Nephron progenitor cell (in vitro differentiated cells): ENCODE measurements around the gene HSPBP1.

ENCODE experiments used
- DNase-seq: peaks from one replicate; pipeline ENCODE4 v3.0.0; 2021
- H3K27ac Mint-ChIP-seq: 2 replicates; pipeline ENCODE4 v1.8.0; 2021; ENCODE audit warnings: mild to moderate bottlenecking, moderate library complexity, mixed read lengths
- H3K27me3 Mint-ChIP-seq: 2 replicates; pipeline ENCODE4 v1.8.0; 2021; ENCODE audit warnings: mild to moderate bottlenecking, low read depth, mixed read lengths; ENCODE audit not compliant: poor library complexity
- H3K36me3 Mint-ChIP-seq: 2 replicates; pipeline ENCODE4 v1.8.0; 2021; ENCODE audit warnings: low read depth, mixed read lengths
- H3K4me1 Mint-ChIP-seq: 2 replicates; pipeline ENCODE4 v1.8.0; 2021; ENCODE audit warnings: mixed read lengths
- H3K4me3 Mint-ChIP-seq: 2 replicates; pipeline ENCODE4 v1.8.0; 2021; ENCODE audit warnings: mild to moderate bottlenecking, moderate library complexity, mixed read lengths
- H3K9me3 Mint-ChIP-seq: 2 replicates; pipeline ENCODE4 v1.8.0; 2021; ENCODE audit warnings: mild to moderate bottlenecking, moderate library complexity, mixed read lengths
- TF ChIP-seq, protein P1 (sequence below): fragments of 200-600 bp; sonication (generic); IDR thresholded peaks from 2 replicates; pipeline ENCODE4 v1.5.0; 2021; ENCODE audit warnings: antibody characterized with exemption

Gene HSPBP1

DNA sequence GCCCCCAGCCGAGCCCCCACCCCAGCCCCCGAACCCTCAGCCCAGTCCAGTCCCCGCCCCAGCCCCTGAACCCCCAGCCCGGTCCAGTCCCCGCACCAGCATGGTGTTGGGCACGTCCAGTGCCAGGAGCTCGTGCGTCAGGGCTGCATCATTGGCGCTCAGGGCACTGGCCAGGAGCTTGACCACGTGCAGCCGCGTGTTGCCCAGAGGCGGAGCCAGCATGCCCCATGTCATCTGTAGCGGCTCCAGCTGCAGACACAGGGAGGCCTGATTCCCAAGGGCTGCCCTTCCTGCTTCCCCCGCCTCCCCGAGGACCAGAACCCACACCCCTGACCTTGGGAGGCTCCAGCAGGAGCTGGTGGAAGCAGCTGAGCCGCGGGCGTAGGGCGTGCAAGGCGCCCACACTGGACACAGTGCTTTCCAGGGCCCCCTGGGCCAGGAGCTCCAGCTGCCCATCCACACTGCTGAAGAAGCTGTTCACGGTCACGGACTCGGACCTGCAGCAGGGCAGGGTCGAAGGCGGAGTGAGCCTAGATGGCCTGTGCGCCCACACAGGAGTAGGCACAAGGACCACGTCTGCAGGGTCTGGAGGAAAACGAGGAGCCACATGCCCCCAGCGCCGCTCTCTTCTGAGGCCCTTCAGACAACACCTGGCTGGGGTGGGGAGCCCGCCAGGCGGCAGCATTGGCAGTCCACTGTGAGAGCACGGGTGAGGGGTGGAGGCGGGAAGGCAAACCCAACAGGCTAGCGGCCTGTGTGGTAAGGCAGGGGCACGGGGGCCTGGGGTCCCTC lies 38.6 kb downstream of the HSPBP1 start:
- no peak for DNase-seq
- H3K36me3 Mint-ChIP-seq, result peaks cover 37% of the 10 kb centered on the region
- H3K4me3 Mint-ChIP-seq, result no peak overlapping the region
- H3K4me1 Mint-ChIP-seq, result no peaks in the 10 kb centered on the region
- no peak overlapping the region for H3K27ac Mint-ChIP-seq
- no peaks in the 10 kb centered on the region for H3K9me3 Mint-ChIP-seq
- TF ChIP-seq, protein P1, sequence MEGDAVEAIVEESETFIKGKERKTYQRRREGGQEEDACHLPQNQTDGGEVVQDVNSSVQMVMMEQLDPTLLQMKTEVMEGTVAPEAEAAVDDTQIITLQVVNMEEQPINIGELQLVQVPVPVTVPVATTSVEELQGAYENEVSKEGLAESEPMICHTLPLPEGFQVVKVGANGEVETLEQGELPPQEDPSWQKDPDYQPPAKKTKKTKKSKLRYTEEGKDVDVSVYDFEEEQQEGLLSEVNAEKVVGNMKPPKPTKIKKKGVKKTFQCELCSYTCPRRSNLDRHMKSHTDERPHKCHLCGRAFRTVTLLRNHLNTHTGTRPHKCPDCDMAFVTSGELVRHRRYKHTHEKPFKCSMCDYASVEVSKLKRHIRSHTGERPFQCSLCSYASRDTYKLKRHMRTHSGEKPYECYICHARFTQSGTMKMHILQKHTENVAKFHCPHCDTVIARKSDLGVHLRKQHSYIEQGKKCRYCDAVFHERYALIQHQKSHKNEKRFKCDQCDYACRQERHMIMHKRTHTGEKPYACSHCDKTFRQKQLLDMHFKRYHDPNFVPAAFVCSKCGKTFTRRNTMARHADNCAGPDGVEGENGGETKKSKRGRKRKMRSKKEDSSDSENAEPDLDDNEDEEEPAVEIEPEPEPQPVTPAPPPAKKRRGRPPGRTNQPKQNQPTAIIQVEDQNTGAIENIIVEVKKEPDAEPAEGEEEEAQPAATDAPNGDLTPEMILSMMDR, result no peak
- no peaks in the 10 kb centered on the region for H3K27me3 Mint-ChIP-seq

DNA sequence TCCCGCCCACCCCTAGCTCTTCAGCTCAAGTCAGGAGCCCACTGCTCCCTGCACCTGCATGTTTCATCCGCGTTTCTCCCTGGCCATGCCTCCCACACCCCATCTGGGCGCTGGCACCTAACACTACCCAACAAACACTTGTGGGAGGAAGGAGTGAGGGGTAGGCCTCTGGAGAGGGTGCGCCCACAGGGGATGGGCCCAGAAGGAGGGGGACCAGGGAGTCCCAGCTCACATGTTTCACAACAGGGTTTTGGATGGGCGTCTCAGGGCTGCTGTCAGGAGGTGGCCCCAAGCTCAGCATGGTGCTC lies 39.2 kb downstream of the HSPBP1 start:
- Mint-ChIP-seq H3K27ac (peak overlapping the region; percentile 69), H3K9me3 (no peaks in the 10 kb centered on the region), H3K4me3 (no peak overlapping the region), H3K36me3 (peaks cover 42% of the 10 kb centered on the region), H3K27me3 (no peaks in the 10 kb centered on the region), H3K4me1 (no peaks in the 10 kb centered on the region)
- DNase-seq, result no peak
- TF ChIP-seq, protein P1, result no peak

DNA sequence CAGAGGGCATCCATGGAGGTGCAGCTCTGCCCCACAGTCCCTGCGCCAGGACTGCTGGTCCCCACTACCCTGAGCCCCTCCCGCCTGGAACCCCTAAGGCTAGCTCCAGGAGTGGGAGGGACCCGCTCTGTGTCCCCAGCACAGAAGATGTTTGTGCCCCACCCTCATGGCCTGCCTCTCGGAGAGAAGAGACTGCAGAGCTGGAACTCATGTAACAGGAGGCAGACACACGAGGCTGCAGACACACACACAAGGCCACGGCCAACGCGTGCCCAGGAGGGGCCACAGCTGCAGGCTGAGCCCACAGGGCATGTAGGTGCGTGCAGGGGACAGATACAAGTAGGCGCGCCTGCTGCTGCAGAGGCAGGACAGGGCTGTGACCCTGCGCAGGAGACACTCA lies 40.9 kb downstream of the HSPBP1 start:
- peaks cover 56% of the 10 kb centered on the region for H3K36me3 Mint-ChIP-seq
- H3K27ac Mint-ChIP-seq, result no peak overlapping the region

DNA sequence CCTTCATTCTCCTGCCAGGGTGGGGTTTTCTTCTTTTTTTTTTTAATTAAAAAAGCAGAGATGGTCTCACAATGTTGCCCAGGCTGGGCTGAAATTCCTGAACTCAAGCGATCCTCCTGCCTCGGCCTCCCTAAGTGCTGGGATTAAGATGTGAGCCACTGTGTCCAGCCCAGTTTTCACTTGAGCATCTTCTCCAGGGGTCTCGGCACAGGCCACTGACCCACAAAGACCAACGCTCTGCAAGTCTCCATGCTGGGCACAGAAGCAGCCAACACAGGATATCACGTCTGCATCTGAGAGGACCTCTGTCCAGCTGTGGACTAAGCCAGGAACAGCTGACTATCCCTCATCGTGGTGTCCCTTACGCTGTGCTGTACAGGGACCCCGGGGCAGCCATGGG lies 41.9 kb downstream of the HSPBP1 start:
- Mint-ChIP-seq H3K9me3 (no peaks in the 10 kb centered on the region), H3K27ac (no peak overlapping the region), H3K4me3 (no peak overlapping the region), H3K36me3 (peaks cover 54% of the 10 kb centered on the region), H3K27me3 (no peaks in the 10 kb centered on the region), H3K4me1 (peaks cover 4% of the 10 kb centered on the region)
- no peak for DNase-seq
- TF ChIP-seq, protein P1, result no peak

More for the DNA sequence above, 40.9 kb downstream of the HSPBP1 start:
- Mint-ChIP-seq H3K4me3 (no peak overlapping the region), H3K9me3 (no peaks in the 10 kb centered on the region), H3K4me1 (no peaks in the 10 kb centered on the region), H3K27me3 (no peaks in the 10 kb centered on the region)
- TF ChIP-seq, protein P1, result no peak
- DNase-seq, result no peak

DNA sequence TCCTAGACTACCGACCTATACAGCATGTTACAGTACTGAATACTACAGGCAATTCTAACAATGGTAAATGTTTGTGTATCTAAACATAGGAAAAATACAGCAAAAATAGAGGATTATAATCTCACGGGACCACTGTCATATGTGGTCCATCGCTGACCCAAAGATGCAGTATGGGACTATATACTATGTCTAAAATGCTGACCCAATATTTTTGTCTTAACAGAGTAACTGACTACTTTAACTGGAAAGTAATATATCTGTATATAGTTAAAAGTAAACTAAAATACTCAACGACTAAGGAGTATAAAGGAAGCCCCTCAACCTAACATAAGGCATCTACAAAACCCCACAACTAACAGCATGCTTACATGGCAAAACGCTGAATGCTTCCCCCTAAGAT lies 46.9 kb downstream of the HSPBP1 start:
- H3K27me3 Mint-ChIP-seq, result no peaks in the 10 kb centered on the region
- H3K27ac Mint-ChIP-seq, result peak overlapping the region; percentile 64
- no peak overlapping the region for H3K4me3 Mint-ChIP-seq
- peaks cover 16% of the 10 kb centered on the region for H3K4me1 Mint-ChIP-seq
- DNase-seq, result no peak
- no peaks in the 10 kb centered on the region for H3K9me3 Mint-ChIP-seq
- H3K36me3 Mint-ChIP-seq, result peaks cover 54% of the 10 kb centered on the region
- TF ChIP-seq, protein P1, result no peak

DNA sequence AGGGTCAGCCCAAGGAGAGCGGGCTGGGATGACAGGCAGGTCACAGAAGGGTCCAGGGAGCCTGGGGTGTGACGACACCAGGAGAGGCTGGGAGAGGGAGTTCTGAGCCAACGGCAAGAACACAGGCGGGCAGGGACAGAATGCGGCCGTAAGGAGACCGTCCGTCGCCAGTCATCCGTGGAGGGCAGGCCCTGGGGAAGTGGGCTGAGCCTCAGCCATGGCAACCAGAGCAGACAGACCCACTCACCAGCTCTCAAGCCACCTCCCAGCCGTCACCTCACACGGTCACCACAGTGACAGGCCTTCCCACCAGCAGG lies 47.7 kb downstream of the HSPBP1 start:
- peaks cover 16% of the 10 kb centered on the region for H3K4me1 Mint-ChIP-seq
- peaks cover 48% of the 10 kb centered on the region for H3K36me3 Mint-ChIP-seq
- H3K4me3 Mint-ChIP-seq, result no peak overlapping the region
- H3K9me3 Mint-ChIP-seq, result no peaks in the 10 kb centered on the region
- no peaks in the 10 kb centered on the region for H3K27me3 Mint-ChIP-seq
- TF ChIP-seq, protein P1, result no peak
- H3K27ac Mint-ChIP-seq, result peak overlapping the region; percentile 97
- peak; percentile 32 for DNase-seq
